Glutamatergic neuron (in vitro differentiated cells): ENCODE measurements around the gene CFTR. TPM values are rescaled to one million over a fixed set of nuclear protein-coding genes. Genes with fewer than 3 reads are reported as not detected.

Source experiments
- DNase-seq: peaks from one replicate; pipeline ENCODE4 v3.0.0; 2022
- H3K27ac Mint-ChIP-seq: one replicate; pipeline ENCODE4 v1.8.0; 2020; ENCODE audit warnings: mild to moderate bottlenecking, mixed read lengths, inconsistent platforms; ENCODE audit not compliant: unreplicated experiment
- H3K27me3 Mint-ChIP-seq: one replicate; pipeline ENCODE4 v1.8.0; 2020; ENCODE audit warnings: mild to moderate bottlenecking, moderate library complexity, mixed read lengths, inconsistent platforms; ENCODE audit not compliant: unreplicated experiment
- H3K36me3 Mint-ChIP-seq: one replicate; pipeline ENCODE4 v1.8.0; 2020; ENCODE audit warnings: mild to moderate bottlenecking, mixed read lengths, inconsistent platforms; ENCODE audit not compliant: unreplicated experiment
- H3K4me1 Mint-ChIP-seq: one replicate; pipeline ENCODE4 v1.8.0; 2020; ENCODE audit warnings: mild to moderate bottlenecking, low read depth, mixed read lengths, inconsistent platforms; ENCODE audit not compliant: unreplicated experiment
- H3K4me3 Mint-ChIP-seq: one replicate; pipeline ENCODE4 v1.8.0; 2020; ENCODE audit warnings: mild to moderate bottlenecking, mixed read lengths, inconsistent platforms; ENCODE audit not compliant: unreplicated experiment
- H3K9me3 Mint-ChIP-seq: one replicate; pipeline ENCODE4 v1.8.0; 2020; ENCODE audit warnings: mild to moderate bottlenecking, moderate library complexity, mixed read lengths, inconsistent platforms; ENCODE audit not compliant: unreplicated experiment
- total RNA-seq: library from RNA; stranded (reverse); fragmentation: NEBNext Ultra II Directional; extraction: Animal tissue kit (Norgen Biotek cat#: 25700); gene quantifications from one replicate; pipeline ENCODE4 v1.2.1, GENCODE V29; 2021; ENCODE audit not compliant: unreplicated experiment
- TF ChIP-seq, protein P1 (sequence below): fragments of 200-600 bp; sonication (generic); IDR thresholded peaks from one replicate; pipeline ENCODE4 v1.5.0; 2021; ENCODE audit not compliant: partially characterized antibody, unreplicated experiment

The CFTR gene
- total RNA-seq, 1 donor from 2014 or later = not detected

DNA sequence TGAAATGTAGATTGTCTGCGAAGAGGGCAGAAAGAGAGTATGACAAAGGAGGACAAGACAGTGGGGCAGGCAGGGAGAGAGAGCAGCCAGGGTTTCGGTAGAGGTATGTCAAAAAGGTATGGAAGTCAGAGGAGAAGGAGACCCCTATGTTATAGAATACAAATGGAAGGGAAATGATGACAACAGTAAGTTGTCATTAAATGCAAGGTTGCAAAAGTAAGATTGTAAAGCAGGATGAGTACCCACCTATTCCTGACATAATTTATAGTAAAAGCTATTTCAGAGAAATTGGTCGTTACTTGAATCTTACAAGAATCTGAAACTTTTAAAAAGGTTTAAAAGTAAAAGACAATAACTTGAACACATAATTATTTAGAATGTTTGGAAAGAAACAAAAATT lies 126.3 kb downstream of the CFTR start:
- no peaks in the 10 kb centered on the region for H3K4me1 Mint-ChIP-seq
- TF ChIP-seq, protein P1, sequence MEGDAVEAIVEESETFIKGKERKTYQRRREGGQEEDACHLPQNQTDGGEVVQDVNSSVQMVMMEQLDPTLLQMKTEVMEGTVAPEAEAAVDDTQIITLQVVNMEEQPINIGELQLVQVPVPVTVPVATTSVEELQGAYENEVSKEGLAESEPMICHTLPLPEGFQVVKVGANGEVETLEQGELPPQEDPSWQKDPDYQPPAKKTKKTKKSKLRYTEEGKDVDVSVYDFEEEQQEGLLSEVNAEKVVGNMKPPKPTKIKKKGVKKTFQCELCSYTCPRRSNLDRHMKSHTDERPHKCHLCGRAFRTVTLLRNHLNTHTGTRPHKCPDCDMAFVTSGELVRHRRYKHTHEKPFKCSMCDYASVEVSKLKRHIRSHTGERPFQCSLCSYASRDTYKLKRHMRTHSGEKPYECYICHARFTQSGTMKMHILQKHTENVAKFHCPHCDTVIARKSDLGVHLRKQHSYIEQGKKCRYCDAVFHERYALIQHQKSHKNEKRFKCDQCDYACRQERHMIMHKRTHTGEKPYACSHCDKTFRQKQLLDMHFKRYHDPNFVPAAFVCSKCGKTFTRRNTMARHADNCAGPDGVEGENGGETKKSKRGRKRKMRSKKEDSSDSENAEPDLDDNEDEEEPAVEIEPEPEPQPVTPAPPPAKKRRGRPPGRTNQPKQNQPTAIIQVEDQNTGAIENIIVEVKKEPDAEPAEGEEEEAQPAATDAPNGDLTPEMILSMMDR = no peak
- no peaks in the 10 kb centered on the region for H3K9me3 Mint-ChIP-seq

DNA sequence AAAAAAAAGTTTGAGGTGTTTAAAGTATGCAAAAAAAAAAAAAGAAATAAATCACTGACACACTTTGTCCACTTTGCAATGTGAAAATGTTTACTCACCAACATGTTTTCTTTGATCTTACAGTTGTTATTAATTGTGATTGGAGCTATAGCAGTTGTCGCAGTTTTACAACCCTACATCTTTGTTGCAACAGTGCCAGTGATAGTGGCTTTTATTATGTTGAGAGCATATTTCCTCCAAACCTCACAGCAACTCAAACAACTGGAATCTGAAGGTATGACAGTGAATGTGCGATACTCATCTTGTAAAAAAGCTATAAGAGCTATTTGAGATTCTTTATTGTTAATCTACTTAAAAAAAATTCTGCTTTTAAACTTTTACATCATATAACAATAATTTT lies 130.6 kb downstream of the CFTR start:
- TF ChIP-seq, protein P1 = no peak
- no peaks in the 10 kb centered on the region for H3K4me1 Mint-ChIP-seq
- no peaks in the 10 kb centered on the region for H3K36me3 Mint-ChIP-seq
- H3K9me3 Mint-ChIP-seq = no peaks in the 10 kb centered on the region
- no peak overlapping the region for H3K4me3 Mint-ChIP-seq
- no peak overlapping the region for H3K27ac Mint-ChIP-seq
- no peaks in the 10 kb centered on the region for H3K27me3 Mint-ChIP-seq
- DNase-seq = no peak

More for the DNA sequence above, 126.3 kb downstream of the CFTR start:
- DNase-seq = no peak
- Mint-ChIP-seq H3K27me3 (no peaks in the 10 kb centered on the region), H3K36me3 (no peaks in the 10 kb centered on the region), H3K4me3 (no peak overlapping the region), H3K27ac (no peak overlapping the region)

DNA sequence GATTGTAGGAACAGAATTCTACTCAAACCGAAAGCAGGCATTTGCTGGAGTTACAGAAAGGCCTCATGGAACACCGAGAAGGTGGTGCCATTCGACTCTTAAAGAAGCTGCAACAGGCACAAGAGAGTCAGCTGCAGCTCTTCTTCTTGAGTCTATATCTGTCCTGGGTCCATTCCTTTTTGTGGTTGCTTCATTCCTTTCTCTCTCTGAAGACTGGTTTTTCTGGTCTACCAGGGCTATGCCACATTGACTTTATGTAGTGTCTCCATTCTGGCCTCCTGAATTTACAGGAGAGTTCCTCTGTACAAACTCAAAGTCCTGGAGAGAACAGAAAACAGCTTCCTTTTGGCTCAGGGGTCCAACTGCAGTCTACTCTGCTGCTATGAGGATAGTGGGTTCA lies 132.8 kb downstream of the CFTR start:
- DNase-seq = no peak
- Mint-ChIP-seq H3K27me3 (no peaks in the 10 kb centered on the region), H3K9me3 (no peaks in the 10 kb centered on the region), H3K36me3 (no peaks in the 10 kb centered on the region), H3K4me3 (no peak overlapping the region), H3K4me1 (no peaks in the 10 kb centered on the region), H3K27ac (no peak overlapping the region)
- TF ChIP-seq, protein P1 = no peak

DNA sequence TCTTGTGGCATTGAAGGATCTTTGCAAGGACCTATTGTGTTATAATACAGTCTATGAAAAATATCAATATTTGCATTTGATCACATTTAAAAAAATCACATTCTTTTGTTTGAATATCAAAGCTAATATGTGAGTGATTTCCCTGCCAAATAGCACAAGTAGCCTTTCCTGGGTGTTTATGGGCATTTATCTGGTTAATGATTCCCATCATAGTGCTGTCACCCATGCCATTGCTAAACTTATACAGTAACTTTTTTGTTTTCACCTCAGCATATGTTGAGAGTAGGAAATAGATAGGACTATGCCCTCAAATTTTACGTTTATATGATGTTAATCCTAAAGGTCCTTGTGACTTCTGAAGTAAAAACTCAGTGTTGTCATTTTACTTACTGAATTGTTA lies 136.9 kb downstream of the CFTR start:
- TF ChIP-seq, protein P1 = no peak
- no peak for DNase-seq
- H3K27ac Mint-ChIP-seq = no peak overlapping the region
- no peaks in the 10 kb centered on the region for H3K4me1 Mint-ChIP-seq
- no peaks in the 10 kb centered on the region for H3K27me3 Mint-ChIP-seq
- no peaks in the 10 kb centered on the region for H3K36me3 Mint-ChIP-seq
- no peak overlapping the region for H3K4me3 Mint-ChIP-seq
- H3K9me3 Mint-ChIP-seq = no peaks in the 10 kb centered on the region

DNA sequence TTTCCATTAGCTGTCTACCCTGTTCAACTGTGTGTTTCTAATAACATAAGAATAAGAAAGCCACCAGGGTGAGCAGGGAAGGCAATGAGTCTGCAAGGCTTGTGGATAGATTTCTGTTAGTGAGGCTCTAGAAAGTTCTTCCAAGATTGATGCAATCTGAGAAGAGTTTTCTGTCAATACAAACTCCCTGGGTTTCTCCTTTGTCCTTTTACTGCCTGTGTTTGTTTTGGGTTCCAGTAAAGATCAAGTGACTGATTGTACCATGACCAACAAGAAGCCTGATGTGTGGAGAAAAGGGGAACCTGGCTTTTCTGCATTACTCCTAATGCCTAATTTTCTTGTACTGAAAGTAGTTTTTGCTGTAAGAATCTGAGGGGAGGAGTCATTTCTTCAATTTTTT lies 139.9 kb downstream of the CFTR start:
- Mint-ChIP-seq H3K36me3 (no peaks in the 10 kb centered on the region), H3K27ac (no peak overlapping the region), H3K27me3 (no peaks in the 10 kb centered on the region), H3K4me3 (no peak overlapping the region), H3K4me1 (no peaks in the 10 kb centered on the region), H3K9me3 (no peaks in the 10 kb centered on the region)
- no peak for DNase-seq
- TF ChIP-seq, protein P1 = no peak
